ENCODE results near the gene RARRES2. TPM values are rescaled to one million over a fixed set of nuclear protein-coding genes. Genes with fewer than 3 reads are reported as not detected.

Gene RARRES2
- total RNA-seq, 1 donor from 2014 or later = 24.9 TPM

DNA sequence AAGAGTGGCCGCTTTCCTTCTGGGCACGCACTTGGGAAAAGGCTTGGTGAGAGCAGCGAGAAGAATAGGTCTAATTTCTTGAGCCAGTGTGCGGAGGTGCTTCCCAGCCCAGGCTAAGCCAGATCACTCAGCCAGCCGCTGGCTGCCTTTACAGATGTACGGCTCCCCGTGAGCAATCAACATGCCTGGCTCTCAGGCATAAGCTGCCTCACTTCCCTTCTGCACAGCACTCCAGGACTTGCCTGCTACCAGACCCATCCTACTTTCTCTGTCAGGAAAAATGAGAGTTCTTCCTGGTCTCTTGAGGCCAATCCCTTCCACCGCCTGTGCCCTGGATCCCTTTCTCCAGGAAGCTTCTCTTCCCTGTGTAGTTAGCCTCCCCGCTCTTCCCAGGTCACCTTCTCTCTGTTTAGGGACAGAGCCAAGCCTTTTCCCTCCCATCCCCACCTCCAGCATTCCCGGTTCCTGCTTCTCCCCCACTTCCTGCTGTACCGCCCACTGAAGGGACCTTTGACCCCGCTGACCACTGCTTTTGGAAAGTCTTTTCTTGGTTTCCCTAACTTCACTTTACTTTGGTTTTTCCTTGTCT lies 17.0 kb downstream of the RARRES2 start:
- peak overlapping the region; percentile 71 for H3K4me3 Mint-ChIP-seq
- TF ChIP-seq, protein P1, sequence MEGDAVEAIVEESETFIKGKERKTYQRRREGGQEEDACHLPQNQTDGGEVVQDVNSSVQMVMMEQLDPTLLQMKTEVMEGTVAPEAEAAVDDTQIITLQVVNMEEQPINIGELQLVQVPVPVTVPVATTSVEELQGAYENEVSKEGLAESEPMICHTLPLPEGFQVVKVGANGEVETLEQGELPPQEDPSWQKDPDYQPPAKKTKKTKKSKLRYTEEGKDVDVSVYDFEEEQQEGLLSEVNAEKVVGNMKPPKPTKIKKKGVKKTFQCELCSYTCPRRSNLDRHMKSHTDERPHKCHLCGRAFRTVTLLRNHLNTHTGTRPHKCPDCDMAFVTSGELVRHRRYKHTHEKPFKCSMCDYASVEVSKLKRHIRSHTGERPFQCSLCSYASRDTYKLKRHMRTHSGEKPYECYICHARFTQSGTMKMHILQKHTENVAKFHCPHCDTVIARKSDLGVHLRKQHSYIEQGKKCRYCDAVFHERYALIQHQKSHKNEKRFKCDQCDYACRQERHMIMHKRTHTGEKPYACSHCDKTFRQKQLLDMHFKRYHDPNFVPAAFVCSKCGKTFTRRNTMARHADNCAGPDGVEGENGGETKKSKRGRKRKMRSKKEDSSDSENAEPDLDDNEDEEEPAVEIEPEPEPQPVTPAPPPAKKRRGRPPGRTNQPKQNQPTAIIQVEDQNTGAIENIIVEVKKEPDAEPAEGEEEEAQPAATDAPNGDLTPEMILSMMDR (IDR thresholded peaks at IDR 0.05; ENCODE audit: unreplicated experiment) = no peak

DNA sequence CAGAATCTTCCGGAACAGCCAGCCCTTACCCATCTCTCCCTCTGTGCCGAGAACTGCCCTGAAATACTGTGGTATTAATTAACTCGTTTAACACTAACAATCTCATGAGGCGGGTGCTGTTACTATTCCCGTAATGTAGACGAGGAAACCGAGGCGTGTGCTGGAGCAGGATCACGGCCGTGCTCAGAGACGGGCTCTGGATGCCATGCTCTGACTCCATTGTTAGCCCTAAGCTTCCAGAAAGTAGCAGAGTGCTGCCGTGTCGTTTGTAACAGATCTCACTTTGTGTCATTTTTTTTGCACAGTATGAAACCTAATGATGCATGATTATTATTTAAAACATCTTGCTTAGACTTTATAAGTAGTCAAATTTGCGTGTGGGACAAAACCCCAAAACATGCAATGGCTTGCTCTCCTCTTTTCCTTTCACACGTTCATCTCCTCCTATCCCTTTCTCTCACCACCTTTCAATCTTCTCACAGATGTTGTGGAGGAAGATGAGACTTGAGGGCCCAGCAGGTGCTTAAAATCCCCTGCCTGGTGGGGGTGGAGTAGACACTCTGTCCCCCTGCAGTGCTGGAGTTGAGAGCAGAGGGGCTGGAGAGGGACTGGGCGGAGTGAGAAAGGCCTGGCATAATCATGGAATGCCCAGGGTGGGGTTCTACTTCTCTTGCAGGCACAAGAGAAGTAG lies 17.6 kb downstream of the RARRES2 start:
- no peaks in the 10 kb centered on the region for H3K9me3 Mint-ChIP-seq
- H3K4me3 Mint-ChIP-seq = peak overlapping the region; percentile 71
- DNase-seq (ENCODE audit: low spot score in 2 of 2, unreplicated experiment in 2 of 2) = no peak
- H3K36me3 Mint-ChIP-seq = no peaks in the 10 kb centered on the region
- TF ChIP-seq, protein P1 (IDR thresholded peaks at IDR 0.05; ENCODE audit: unreplicated experiment) = no peak
- peaks cover 6% of the 10 kb centered on the region for H3K4me1 Mint-ChIP-seq
- H3K27me3 Mint-ChIP-seq (ENCODE audit: low read depth) = no peaks in the 10 kb centered on the region
- H3K27ac Mint-ChIP-seq = peak overlapping the region; percentile 71

More for the DNA sequence above, 17.0 kb downstream of the RARRES2 start:
- H3K27ac Mint-ChIP-seq = no peak overlapping the region
- no peaks in the 10 kb centered on the region for H3K9me3 Mint-ChIP-seq
- H3K4me1 Mint-ChIP-seq = peaks cover 6% of the 10 kb centered on the region
- no peaks in the 10 kb centered on the region for H3K36me3 Mint-ChIP-seq
- no peak for DNase-seq (ENCODE audit: low spot score in 2 of 2, unreplicated experiment in 2 of 2)
- H3K27me3 Mint-ChIP-seq (ENCODE audit: low read depth) = no peaks in the 10 kb centered on the region

DNA sequence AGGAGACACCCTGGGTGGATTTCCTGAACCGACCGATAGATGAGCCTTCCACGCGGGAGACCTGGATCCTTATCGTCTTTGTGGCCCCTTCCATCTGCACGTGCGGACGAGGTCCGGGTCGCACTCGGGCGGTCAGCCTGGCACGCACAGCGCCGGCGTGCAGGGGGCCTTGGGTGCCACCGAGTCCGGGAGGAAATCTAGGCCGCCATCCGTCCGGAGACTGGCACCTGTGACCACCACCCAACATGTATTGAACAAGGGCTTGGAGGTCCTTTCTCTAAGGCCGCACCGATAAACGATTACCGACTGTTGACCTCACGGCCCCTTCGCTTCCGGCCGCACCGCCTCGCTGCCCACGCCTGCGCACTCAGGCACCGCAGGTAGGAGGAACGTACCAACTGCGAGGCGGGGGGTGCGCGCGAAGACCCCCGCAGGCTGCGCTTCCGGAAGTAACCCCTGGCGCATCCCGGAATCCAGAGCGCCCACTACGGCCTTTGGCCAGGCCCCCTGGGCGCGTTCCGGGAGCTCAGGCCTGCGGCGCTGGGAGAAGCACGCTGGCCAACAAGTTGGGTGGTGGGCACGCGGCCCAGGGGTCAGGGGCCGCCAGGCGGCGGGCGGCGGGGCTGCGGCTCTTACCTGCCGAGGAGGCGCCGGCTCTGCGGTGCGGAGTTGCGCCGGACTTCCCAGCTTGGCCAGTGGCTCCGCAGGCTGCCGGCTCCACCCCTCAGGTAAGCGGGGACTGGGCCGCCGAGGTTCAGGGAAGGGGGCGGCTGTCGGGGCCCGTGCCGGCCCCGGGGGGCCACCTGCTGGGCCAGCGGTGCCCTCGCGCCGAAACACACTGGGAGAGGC lies 18.4 kb downstream of the RARRES2 start, which contains the start of the genes ACTR3C and LRRC61:
TSS of gene ACTR3C (minus strand) at position 713 of the 849 bp plus-strand sequence. CDS start 28,249 bp downstream, outside the sequence.
TSS of gene LRRC61 (plus strand) at position 523 of the 849 bp plus-strand sequence. CDS start 13,507 bp downstream, outside the sequence.
- Mint-ChIP-seq H3K4me1 (peaks cover 6% of the 10 kb centered on the region), H3K9me3 (no peaks in the 10 kb centered on the region), H3K27ac (peak within 1 kb of the TSS; percentile 71), H3K4me3 (peak within 1 kb of the TSS; percentile 71), H3K36me3 (no peaks in the 10 kb centered on the region), H3K27me3 (ENCODE audit: low read depth) (no peaks in the 10 kb centered on the region)
- TF ChIP-seq, protein P1 (IDR thresholded peaks at IDR 0.05; ENCODE audit: unreplicated experiment) = no peak
- DNase-seq (ENCODE audit: low spot score in 2 of 2, unreplicated experiment in 2 of 2) = no peak

DNA sequence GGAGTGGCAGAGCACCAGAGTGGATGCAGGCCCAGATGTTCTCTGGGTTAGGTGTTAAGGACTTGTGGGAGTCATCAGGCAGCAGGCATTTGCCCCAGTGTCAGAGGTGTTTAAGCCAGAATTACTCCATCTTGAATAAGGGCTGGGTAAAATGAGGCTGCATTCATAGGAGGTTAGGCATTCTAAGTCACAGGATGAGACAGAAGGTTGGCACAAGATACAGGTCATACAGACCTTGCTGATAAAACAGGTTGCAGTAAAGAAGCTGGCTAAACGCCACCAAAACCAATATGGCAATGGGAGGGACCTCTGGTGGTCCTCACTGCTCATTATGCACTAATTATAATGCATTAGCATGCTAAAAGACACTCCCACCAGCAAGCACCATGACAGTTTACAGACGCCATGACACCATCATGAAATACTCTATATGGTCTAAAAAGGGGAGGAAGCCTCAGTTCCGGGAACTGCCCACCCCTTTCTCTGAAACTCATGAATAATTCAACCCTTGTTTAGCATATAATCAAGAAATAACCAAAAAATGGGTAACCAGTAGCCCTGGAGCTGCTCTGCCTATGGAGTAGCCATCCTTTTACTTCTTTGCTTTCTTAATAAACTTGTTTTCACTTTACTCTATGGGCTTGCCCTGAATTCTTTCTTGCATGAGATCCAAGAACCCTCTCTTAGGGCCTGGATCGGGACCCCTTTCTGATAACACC lies 19.2 kb downstream of the RARRES2 start:
- Mint-ChIP-seq H3K27ac (no peak overlapping the region), H3K4me1 (peaks cover 6% of the 10 kb centered on the region), H3K9me3 (no peaks in the 10 kb centered on the region), H3K4me3 (peak overlapping the region; percentile 56), H3K36me3 (no peaks in the 10 kb centered on the region), H3K27me3 (ENCODE audit: low read depth) (no peaks in the 10 kb centered on the region)
- TF ChIP-seq, protein P1 (IDR thresholded peaks at IDR 0.05; ENCODE audit: unreplicated experiment) = no peak
- no peak for DNase-seq (ENCODE audit: low spot score in 2 of 2, unreplicated experiment in 2 of 2)

DNA sequence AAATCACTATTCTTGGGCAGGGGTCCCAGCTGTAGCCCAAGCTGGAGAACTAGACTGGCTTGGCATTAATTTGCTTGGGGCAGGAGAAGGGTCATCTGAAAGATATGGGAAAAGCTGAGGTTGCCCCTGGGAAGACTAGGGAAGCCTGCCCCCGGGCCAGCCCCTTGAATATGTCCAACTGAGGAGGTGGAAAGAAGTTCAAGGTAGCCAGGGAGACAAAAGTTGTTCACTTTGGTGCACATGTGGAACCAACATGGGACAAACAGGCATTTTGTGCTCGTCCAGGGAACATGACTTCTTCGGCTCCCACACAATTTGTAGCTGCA lies 19.7 kb downstream of the RARRES2 start:
- Mint-ChIP-seq H3K4me3 (no peak overlapping the region), H3K4me1 (peaks cover 6% of the 10 kb centered on the region)

More for the DNA sequence above, 19.7 kb downstream of the RARRES2 start:
- no peaks in the 10 kb centered on the region for H3K36me3 Mint-ChIP-seq
- TF ChIP-seq, protein P1 (IDR thresholded peaks at IDR 0.05; ENCODE audit: unreplicated experiment) = no peak
- DNase-seq (ENCODE audit: low spot score in 2 of 2, unreplicated experiment in 2 of 2) = no peak
- no peaks in the 10 kb centered on the region for H3K27me3 Mint-ChIP-seq (ENCODE audit: low read depth)
- no peak overlapping the region for H3K27ac Mint-ChIP-seq
- no peaks in the 10 kb centered on the region for H3K9me3 Mint-ChIP-seq

Measured in mesothelial cell of epicardium (in vitro differentiated cells).